AG09309 (cell line): Measurements from ENCODE around the gene CPPED1.

Experiments used
- DNase-seq: peaks from one replicate; pipeline ENCODE4 v3.0.0-alpha.2; 2010; ENCODE audit warnings: low read depth
- H3K4me3 ChIP-seq: 2 replicates; pipeline ENCODE4 v1.5.1; 2011; ENCODE audit warnings: mild to moderate bottlenecking, low read depth, low read length, moderate library complexity; ENCODE audit not compliant: control insufficient read depth
- CTCF ChIP-seq: IDR thresholded peaks from 2 replicates; pipeline ENCODE4 v1.5.1; 2011; ENCODE audit warnings: mild to moderate bottlenecking, low read depth, low read length, inconsistent platforms; ENCODE audit not compliant: insufficient read depth, control insufficient read depth; ENCODE audit errors: missing control alignments

The CPPED1 gene

GRCh38 chr16:12750554-12750918, 53.2 kb downstream of the CPPED1 start:
- H3K4me3 ChIP-seq: no peak overlapping the region
- no peak for TF ChIP-seq CTCF
- no peak for DNase-seq

DNA sequence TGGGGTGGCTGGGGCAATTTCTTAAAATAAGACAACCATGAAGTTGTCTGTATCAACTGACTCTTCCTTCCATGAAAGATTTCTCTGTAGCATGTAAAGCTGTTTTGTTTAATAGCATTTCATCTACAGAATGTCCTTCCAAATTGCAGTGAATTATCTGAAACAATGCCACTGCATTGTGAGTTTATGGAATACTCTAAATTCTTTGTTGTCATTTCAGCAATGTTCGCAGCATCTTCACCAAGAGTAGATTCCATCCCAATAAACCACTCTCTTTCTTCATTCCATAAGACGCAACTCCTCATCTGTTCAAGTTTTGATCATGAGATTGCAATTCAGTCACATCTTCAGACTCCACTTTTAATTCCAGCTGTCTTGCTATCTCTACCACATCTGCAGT, 54.6 kb downstream of the CPPED1 start:
- H3K4me3 ChIP-seq: no peak overlapping the region
- TF ChIP-seq CTCF: no peak
- no peak for DNase-seq

GRCh38 chr16:12747827-12748226, 55.9 kb downstream of the CPPED1 start:
- no peak for DNase-seq
- no peak for TF ChIP-seq CTCF
- H3K4me3 ChIP-seq: no peak overlapping the region

GRCh38 chr16:12747261-12747660, 56.4 kb downstream of the CPPED1 start:
- no peak for TF ChIP-seq CTCF
- H3K4me3 ChIP-seq: no peak overlapping the region
- no peak for DNase-seq

GRCh38 chr16:12744860-12745259, 58.8 kb downstream of the CPPED1 start:
- no peak for TF ChIP-seq CTCF
- no peak for DNase-seq

GRCh38 chr16:12742741-12743140, 60.9 kb downstream of the CPPED1 start:
- no peak for TF ChIP-seq CTCF
- DNase-seq: no peak
- H3K4me3 ChIP-seq: no peak overlapping the region

More at GRCh38 chr16:12744860-12745259, 58.8 kb downstream of the CPPED1 start:
- no peak overlapping the region for H3K4me3 ChIP-seq

DNA sequence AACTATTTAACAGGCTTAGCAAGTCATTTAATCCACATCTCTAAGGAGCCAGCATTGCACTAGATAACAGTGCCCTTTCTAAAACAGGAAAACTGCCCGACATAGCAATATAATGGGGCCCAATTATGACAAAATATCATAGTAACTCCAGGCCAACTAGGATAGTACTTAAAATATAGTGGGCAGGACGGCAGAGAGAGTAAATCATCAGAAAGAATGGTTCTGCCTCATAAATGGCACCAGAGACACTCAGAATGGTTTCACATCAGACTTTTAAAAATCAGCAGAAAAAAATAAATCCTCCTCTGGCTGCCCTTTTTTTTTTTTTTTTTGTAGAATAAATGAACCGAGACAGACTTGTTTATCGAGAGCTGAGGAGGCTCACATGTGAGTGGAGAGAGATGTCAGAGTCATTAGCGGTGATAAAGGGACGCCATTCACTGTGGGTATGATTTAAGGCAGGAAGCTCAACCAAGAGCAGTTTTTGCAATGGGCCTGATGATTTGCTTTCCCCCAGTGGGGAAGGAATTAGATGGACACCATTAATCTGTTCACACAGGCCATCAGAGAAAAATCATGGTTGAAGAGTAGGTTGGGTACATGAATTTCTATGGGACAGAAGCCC, 62.6 kb downstream of the CPPED1 start:
- TF ChIP-seq CTCF: no peak
- H3K4me3 ChIP-seq: no peak overlapping the region
- DNase-seq: no peak
